Endothelial cell of umbilical vein (primary cell): ENCODE measurements around the gene DBNL. TPM values are rescaled to one million over a fixed set of nuclear protein-coding genes. Genes with fewer than 3 reads are reported as not detected.

ENCODE experiments used
- BruUV-seq: library from RNA; stranded (reverse); fragments of 400-500 nt; replicated peaks from 2 replicates; lab custom pipeline; 2021; lab: Mats Ljungman, UMichigan
- CTCF ChIA-PET: fragments of 300-600, 350-600 bp; sonication (Branson Sonifier 250); formaldehyde crosslinking; loops from one replicate; lab custom pipeline; 2021; ENCODE audit warnings: antibody characterized with exemption, inconsistent platforms; lab: Charles Lee
- POLR2A ChIA-PET: fragments of 300-600, 350-600 bp; sonication (Branson Sonifier 250); formaldehyde crosslinking; loops from one replicate; lab custom pipeline; 2021; ENCODE audit warnings: antibody characterized with exemption, inconsistent platforms; lab: Charles Lee
- DNase-seq: peaks from one replicate; pipeline ENCODE4 v3.0.0-alpha.2; 2011; ENCODE audit warnings: low read depth, low spot score
- FAIRE-seq: peaks from 2 replicates; lab custom pipeline; 2011; peaks lifted over from hg19 to GRCh38; lab: Jason Lieb, UNC
- H2AFZ ChIP-seq: 2 replicates; pipeline ENCODE4 v1.6.0; 2012; ENCODE audit warnings: low read depth, low read length, control low read depth, inconsistent platforms
- H3K27ac ChIP-seq: 2 replicates; pipeline ENCODE4 v1.5.1; 2011; ENCODE audit warnings: low read depth, mild to moderate bottlenecking, control low read depth, low read length, moderate library complexity; ENCODE audit not compliant: insufficient read depth
- H3K27me3 ChIP-seq, 2 experiments: 2 replicates each; pipeline versions ENCODE4 v1.6.0 to v1.6.1; 2011; ENCODE audit warnings: low read length in 2 of 2, mixed read lengths in 1 of 2; ENCODE audit not compliant: control insufficient read depth in 2 of 2, insufficient read depth in 2 of 2
- H3K36me3 ChIP-seq, 2 experiments: 2 replicates in 1 of 2; 3 replicates in 1 of 2; pipeline ENCODE4 v1.5.1; 2011; ENCODE audit warnings: low read length in 2 of 2, mild to moderate bottlenecking in 1 of 2, moderate library complexity in 1 of 2; ENCODE audit not compliant: control insufficient read depth in 2 of 2, insufficient read depth in 2 of 2; ENCODE audit errors: extremely low read depth in 1 of 2
- H3K4me1 ChIP-seq: 3 replicates; pipeline ENCODE4 v1.5.1; 2011; ENCODE audit warnings: mild to moderate bottlenecking, low read length; ENCODE audit not compliant: control insufficient read depth, insufficient read depth; ENCODE audit errors: extremely low read depth
- H3K4me2 ChIP-seq: 2 replicates; pipeline ENCODE4 v1.6.1; 2011; ENCODE audit warnings: low read length, control low read depth, mixed read lengths; ENCODE audit not compliant: insufficient read depth
- H3K4me3 ChIP-seq, 3 experiments: fragments of 200-600 bp in 1 of 3; sonication (generic), shearing (Covaris generic) in 1 of 3; replicated peaks in 1 of 3; 2 replicates each; pipeline ENCODE4 v1.5.1; 2011 to 2016; ENCODE audit warnings: control low read depth in 3 of 3, low read length in 3 of 3, mild to moderate bottlenecking in 2 of 3, inconsistent platforms in 1 of 3, low read depth in 1 of 3, moderate library complexity in 1 of 3; ENCODE audit not compliant: insufficient read depth in 1 of 3
- H3K79me2 ChIP-seq: 2 replicates; pipeline ENCODE4 v1.6.0; 2012; ENCODE audit warnings: low read length, inconsistent platforms; ENCODE audit not compliant: control insufficient read depth, insufficient read depth
- H3K9ac ChIP-seq: replicated peaks from 2 replicates; pipeline ENCODE3; 2011; ENCODE audit warnings: low read length, control low read depth; ENCODE audit not compliant: insufficient read depth; ENCODE audit errors: extremely low read depth
- H3K9me1 ChIP-seq: replicated peaks from 3 replicates; pipeline ENCODE4 v1.6.0; 2011; ENCODE audit warnings: mild to moderate bottlenecking, low read length; ENCODE audit not compliant: control insufficient read depth, insufficient read depth; ENCODE audit errors: extremely low read depth
- H3K9me3 ChIP-seq: replicated peaks from 2 replicates; pipeline ENCODE4 v1.5.1; 2012; ENCODE audit warnings: low read length, inconsistent platforms; ENCODE audit not compliant: control insufficient read depth, insufficient read depth
- H4K20me1 ChIP-seq: replicated peaks from 2 replicates; pipeline ENCODE3; 2011; ENCODE audit warnings: mild to moderate bottlenecking, low read length; ENCODE audit not compliant: control insufficient read depth, insufficient read depth; ENCODE audit errors: extremely low read depth
- CTCF ChIP-seq, 2 donors: IDR thresholded peaks; 1 replicate in 1 of 2; 2 replicates in 1 of 2; pipeline ENCODE4 v1.5.1; 2011; ENCODE audit warnings: low read length in 2 of 2, mild to moderate bottlenecking in 2 of 2, moderate library complexity in 2 of 2, control low read depth in 1 of 2, inconsistent platforms in 1 of 2, low read depth in 1 of 2; ENCODE audit not compliant: insufficient read depth in 1 of 2; ENCODE audit errors: extremely low read depth in 1 of 2
- EZH2 ChIP-seq: IDR thresholded peaks from 2 replicates; pipeline ENCODE4 v1.6.1; 2012; ENCODE audit warnings: borderline replicate concordance, low read depth, mild to moderate bottlenecking, moderate library complexity, low read length, inconsistent platforms; ENCODE audit not compliant: severe bottlenecking
- FOS ChIP-seq: IDR thresholded peaks from 2 replicates; pipeline ENCODE4 v1.6.1; 2011; ENCODE audit warnings: mild to moderate bottlenecking, low read length, moderate library complexity, borderline replicate concordance; ENCODE audit not compliant: insufficient read depth
- GATA2 ChIP-seq: IDR thresholded peaks from 2 replicates; pipeline ENCODE4 v1.7.0; 2011; ENCODE audit warnings: low read depth, mild to moderate bottlenecking, moderate library complexity, mixed read lengths, low read length; ENCODE audit not compliant: insufficient read length, insufficient read depth
- JUN ChIP-seq: IDR thresholded peaks from 2 replicates; pipeline ENCODE4 v1.6.1; 2011; ENCODE audit warnings: borderline replicate concordance, low read depth; ENCODE audit not compliant: insufficient read length, insufficient read depth
- MAX ChIP-seq: IDR thresholded peaks from 2 replicates; pipeline ENCODE4 v1.6.1; 2011; ENCODE audit not compliant: insufficient read depth, insufficient read length
- MYC ChIP-seq: IDR thresholded peaks from one replicate; pipeline ENCODE4 v1.6.1; 2011; ENCODE audit warnings: mild to moderate bottlenecking, low read depth, low read length
- POLR2A ChIP-seq: IDR thresholded peaks from 2 replicates; pipeline ENCODE4 v1.6.1; 2012; ENCODE audit warnings: low read depth, mild to moderate bottlenecking, control low read depth, low read length
- POLR2AphosphoS5 ChIP-seq: IDR thresholded peaks from 2 replicates; pipeline ENCODE4 v1.6.1; 2012; ENCODE audit warnings: low read depth, mild to moderate bottlenecking, control low read depth, low read length, moderate library complexity; ENCODE audit not compliant: insufficient read depth
- dilution Hi-C: fragments of 300-500 bp; cut with MboI; formaldehyde crosslinking; loops from one replicate; pipeline ENCODE4 v1.15.0; 2019; ENCODE audit warnings: low sequenced_read_pairs; ENCODE audit not compliant: extremely low pct_ligation_motif_present
- intact Hi-C: fragments of 100-400 bp; cut with micrococcal nuclease; formaldehyde crosslinking; loops from one replicate; pipeline ENCODE4 v1.10.0; 2022
- polyA plus RNA-seq, 4 experiments: library from polyadenylated mRNA; depleted of rRNA in 3 of 4; stranded (reverse) in 3 of 4; unstranded in 1 of 4; fragments of >200 nt; gene quantifications; 2 replicates each; pipeline versions ENCODE4 v1.2.1 to v1.2.3, GENCODE V29; 2011 to 2012; ENCODE audit warnings: missing spikeins in 1 of 4
- total RNA-seq: library from RNA; stranded (reverse); gene quantifications from 2 replicates; pipeline ENCODE4 v1.2.3, GENCODE V29; 2021

The DBNL gene
- total and polyA plus RNA-seq, 2 donors (not counting 3 experiments of a cell fraction or from before 2014, with no cell fraction given) = 94.0 to 123 TPM

GRCh38 chr7:44057181-44057848 is 12.8 kb downstream of the DBNL start:
- ChIA-PET CTCF (interaction anchor here (1.5 kb wide), 1 partner anchor 15 kb away, joined by 4 read pairs; no protein-coding TSS in a partner anchor), POLR2A (no interaction called here)

More at GRCh38 chr7:44057181-44057848, 12.8 kb downstream of the DBNL start:
- no peak overlapping the region for H3K4me2 ChIP-seq
- intact Hi-C loops = no loop called here
- dilution Hi-C loops = no loop called here
- FAIRE-seq (no peak), DNase-seq (no peak)
- H3K27ac ChIP-seq = no peak overlapping the region
- no peak overlapping the region for H3K4me3 ChIP-seq
- no peak for TF ChIP-seq JUN
- TF ChIP-seq EZH2 = no peak
- no peak for TF ChIP-seq FOS
- no peak for TF ChIP-seq GATA2
- no peak for TF ChIP-seq POLR2AphosphoS5
- TF ChIP-seq MAX = no peak
- TF ChIP-seq POLR2A = no peak
- no peak for TF ChIP-seq MYC
- TF ChIP-seq CTCF (IDR thresholded peaks at IDR 0.05; ENCODE audit: extremely low read depth in 1 of 2, insufficient read depth in 1 of 2, low read depth in 1 of 2, low read length in 2 of 2) = no peak
- no TSS peak for BruUV-seq
- H3K27me3 ChIP-seq = no peaks in the 10 kb centered on the region
- peaks cover 9 to 54% of the 10 kb centered on the region in 2 experiments for H3K36me3 ChIP-seq
- H2AFZ ChIP-seq = no peak overlapping the region
- H3K79me2 ChIP-seq = peaks cover 2% of the 10 kb centered on the region
- no peaks in the 10 kb centered on the region for H3K4me1 ChIP-seq
- no peak overlapping the region for H3K9ac ChIP-seq
- no peaks in the 10 kb centered on the region for H3K9me1 ChIP-seq
- no peaks in the 10 kb centered on the region for H3K9me3 ChIP-seq
- no peaks in the 10 kb centered on the region for H4K20me1 ChIP-seq
